Kidney (tissue), 14 donors: ENCODE measurements around the gene HMG20A. TPM values are rescaled to one million over a fixed set of nuclear protein-coding genes. Genes with fewer than 3 reads are reported as not detected.

Experiments
- DNase-seq, 5 donors: peaks; one replicate each; pipeline ENCODE4 v3.0.0-alpha.2; 2013 to 2020
- FAIRE-seq: peaks from 2 replicates; lab custom pipeline; 2012; peaks lifted over from hg19 to GRCh38; lab: Jason Lieb, UNC
- H3K27ac ChIP-seq, 2 donors: one replicate each; pipeline ENCODE4 v1.7.0; 2013; ENCODE audit warnings: low read depth in 2 of 2, low read length in 2 of 2, inconsistent platforms in 1 of 2
- H3K27me3 ChIP-seq: one replicate; pipeline ENCODE4 v1.7.1; 2013; ENCODE audit warnings: low read length, inconsistent platforms; ENCODE audit not compliant: control insufficient read depth, insufficient read depth
- H3K36me3 ChIP-seq, 3 donors: one replicate each; pipeline versions ENCODE4 v1.7.0 to v1.7.1; 2013; ENCODE audit warnings: low read length in 3 of 3, control low read depth in 1 of 3, inconsistent platforms in 1 of 3; ENCODE audit not compliant: insufficient read depth in 3 of 3, control insufficient read depth in 2 of 3
- H3K4me1 ChIP-seq, 3 donors: one replicate each; pipeline versions ENCODE4 v1.7.0 to v1.7.1; 2013; ENCODE audit warnings: low read length in 3 of 3, inconsistent platforms in 1 of 3, low read depth in 1 of 3; ENCODE audit not compliant: control insufficient read depth in 2 of 3, insufficient read depth in 2 of 3
- H3K4me3 ChIP-seq, 3 donors: one replicate each; pipeline versions ENCODE4 v1.7.0 to v1.8.1; 2013; ENCODE audit warnings: low read length in 3 of 3, control low read depth in 1 of 3, inconsistent platforms in 1 of 3
- H3K9ac ChIP-seq, 3 donors: one replicate each; pipeline versions ENCODE4 v1.7.0 to v1.7.1; 2013; ENCODE audit warnings: low read length in 3 of 3, control low read depth in 1 of 3, inconsistent platforms in 1 of 3
- H3K9me3 ChIP-seq, 3 donors: one replicate each; pipeline versions ENCODE4 v1.7.0 to v1.7.1; 2013; ENCODE audit warnings: low read length in 3 of 3, control low read depth in 1 of 3, inconsistent platforms in 1 of 3; ENCODE audit not compliant: control insufficient read depth in 2 of 3, insufficient read depth in 1 of 3
- CTCF ChIP-seq: IDR thresholded peaks from 3 replicates; pipeline ENCODE4 v1.5.1; 2012; ENCODE audit warnings: mild to moderate bottlenecking, moderate library complexity, borderline replicate concordance; ENCODE audit not compliant: insufficient read depth; ENCODE audit errors: extremely low read depth
- intact Hi-C: fragments of 100-400 bp; cut with DNase I; formaldehyde crosslinking; loops from one replicate; pipeline ENCODE4 v1.11.1; 2022
- polyA plus RNA-seq: library from polyadenylated mRNA; stranded (reverse); fragments of 350-450 nt; fragmentation: Illumina TruSeq; extraction: RNeasy Lipid Tissue Mini Kit (QIAGEN cat#74804); gene quantifications from one replicate; pipeline ENCODE4 v1.2.3, GENCODE V29; 2014; ENCODE audit warnings: low read depth, low replicate concordance; ENCODE audit not compliant: insufficient read depth
- total RNA-seq: library from RNA; stranded (reverse); fragmentation: NEBNext Ultra II Directional; extraction: Animal tissue kit (Norgen Biotek cat#: 25700); gene quantifications from one replicate; pipeline ENCODE4 v1.2.1, GENCODE V29; 2021
- donor health status: control.
- donor health status: control.
- donor health status: control.
- donor health status: control.
- donor health status: control.
- donor health status: DM: yes; HTN: yes; CAD: no.
- donor health status: Normal renal cell carcinoma (clear cell type).

The HMG20A gene
- total and polyA plus RNA-seq, 2 donors from 2014 or later, result 16.8 to 38.7 TPM

- peak in 1 of 5 donors; percentile 28 for DNase-seq
- TF ChIP-seq CTCF, result no peak
Measured at GRCh38 chr15:77516076-77516475, 95.4 kb downstream of the HMG20A start.

GRCh38 chr15:77516786-77517185 is 96.1 kb downstream of the HMG20A start:
- intact Hi-C loops, result no loop called here
- DNase-seq (peak in 1 of 5 donors; percentile 30), FAIRE-seq (no peak)
- H3K4me1 ChIP-seq, result no peaks in the 10 kb centered on the region
- H3K27me3 ChIP-seq, result no peaks in the 10 kb centered on the region
- H3K27ac ChIP-seq, result no peak overlapping the region
- no peaks in the 10 kb centered on the region for H3K36me3 ChIP-seq
- no peaks in the 10 kb centered on the region for H3K9me3 ChIP-seq
- no peak overlapping the region for H3K9ac ChIP-seq
- TF ChIP-seq CTCF, result no peak
- H3K4me3 ChIP-seq, result no peak overlapping the region

More at GRCh38 chr15:77516076-77516475, 95.4 kb downstream of the HMG20A start:
- Histone ChIP-seq H3K27me3 (no peaks in the 10 kb centered on the region), H3K4me3 (no peak overlapping the region), H3K36me3 (no peaks in the 10 kb centered on the region), H3K9me3 (no peaks in the 10 kb centered on the region), H3K27ac (no peak overlapping the region), H3K9ac (no peak overlapping the region), H3K4me1 (no peaks in the 10 kb centered on the region)
- FAIRE-seq, result no peak
- intact Hi-C loops, result no loop called here

- intact Hi-C loops, result no loop called here
- FAIRE-seq, result no peak
- Histone ChIP-seq H3K36me3 (no peaks in the 10 kb centered on the region), H3K9ac (no peak overlapping the region), H3K4me3 (no peak overlapping the region), H3K4me1 (no peaks in the 10 kb centered on the region), H3K27me3 (no peaks in the 10 kb centered on the region), H3K9me3 (no peaks in the 10 kb centered on the region), H3K27ac (no peak overlapping the region)
- TF ChIP-seq CTCF, result no peak
- no peak for DNase-seq
Measured at GRCh38 chr15:77517579-77517978, 96.9 kb downstream of the HMG20A start.

- no peaks in the 10 kb centered on the region for H3K27me3 ChIP-seq
- no peak for TF ChIP-seq CTCF
- no peaks in the 10 kb centered on the region for H3K9me3 ChIP-seq
- H3K27ac ChIP-seq, result no peak overlapping the region
- no peak for FAIRE-seq
- H3K9ac ChIP-seq, result no peak overlapping the region
- intact Hi-C loops, result no loop called here
- H3K4me1 ChIP-seq, result no peaks in the 10 kb centered on the region
- no peaks in the 10 kb centered on the region for H3K36me3 ChIP-seq
- DNase-seq, result peak in 1 of 5 donors; percentile 19
- H3K4me3 ChIP-seq, result no peak overlapping the region
Measured at GRCh38 chr15:77518458-77518857, 97.8 kb downstream of the HMG20A start.
